Esophagus muscularis mucosa (tissue), 4 donors: ENCODE data around the gene CLDN5. TPM values are rescaled to one million over a fixed set of nuclear protein-coding genes. Genes with fewer than 3 reads are reported as not detected.
A peak's percentile ranks its signal among the peaks of the same experiment; 100 is the strongest.

Experiments
- DNase-seq: peaks from one replicate; pipeline ENCODE4 v3.0.0-alpha.2; 2017; ENCODE audit errors: extremely low spot score
- H3K27ac ChIP-seq, 4 donors: fragments of 200-600 bp; sonication (generic); replicated peaks in 1 of 4; 1 replicate in 3 of 4; 2 replicates in 1 of 4; pipeline ENCODE4 v1.5.1; 2016 to 2019; ENCODE audit warnings: mild to moderate bottlenecking in 1 of 4
- H3K27me3 ChIP-seq, 4 donors: fragments of 200-600 bp; sonication (generic); one replicate each; pipeline versions ENCODE4 v1.5.1 to v1.6.0; 2016 to 2019
- H3K36me3 ChIP-seq, 4 donors: fragments of 200-600 bp; sonication (generic); one replicate each; pipeline ENCODE4 v1.5.1; 2016 to 2019
- H3K4me1 ChIP-seq, 4 donors: fragments of 200-600 bp; sonication (generic); one replicate each; pipeline ENCODE4 v1.5.1; 2016 to 2019
- H3K4me3 ChIP-seq, 4 donors: fragments of 200-600 bp; sonication (generic); 1 replicate in 2 of 4; 2 replicates in 2 of 4; pipeline ENCODE4 v1.5.1; 2016 to 2019; ENCODE audit warnings: mild to moderate bottlenecking in 4 of 4, moderate library complexity in 1 of 4
- H3K9me3 ChIP-seq, 4 donors: fragments of 200-600 bp; sonication (generic); 1 replicate in 3 of 4; 2 replicates in 1 of 4; pipeline ENCODE4 v1.5.1; 2016 to 2019
- EP300 ChIP-seq: sonication (generic); formaldehyde crosslinking; IDR thresholded peaks from one replicate; pipeline ENCODE4 v1.6.1; 2017; ENCODE audit warnings: antibody characterized with exemption
- POLR2A ChIP-seq: fragments of 450-650 bp; IDR thresholded peaks from one replicate; pipeline ENCODE4 v1.6.1; 2017; ENCODE audit warnings: antibody characterized with exemption, moderate library complexity, mild to moderate bottlenecking, low read depth
- POLR2AphosphoS5 ChIP-seq, 2 donors: sonication (generic); formaldehyde crosslinking; IDR thresholded peaks; one replicate each; pipeline ENCODE4 v1.6.1; 2017; ENCODE audit warnings: antibody characterized with exemption in 2 of 2
- WGBS: methylation state at CpG from one replicate; pipeline ENCODE4 v1.1.5; 2018; 5-methylcytosine and 5-hydroxymethylcytosine counted together
- intact Hi-C: fragments of 100-400 bp; cut with DNase I; formaldehyde crosslinking; loops from one replicate; pipeline ENCODE4 v1.15.1; 2023
- total RNA-seq, 4 donors: library from RNA; depleted of rRNA; stranded (reverse); fragments of >200 nt; gene quantifications; one replicate each; pipeline versions ENCODE4 v1.1.0 to v1.2.1, GENCODE V29; 2016
- TF ChIP-seq, protein P1 (sequence below), 3 experiments: fragments of 200-600 bp in 2 of 3; fragments of 450-650 bp in 1 of 3; sonication (generic) in 2 of 3; IDR thresholded peaks; one replicate each; pipeline ENCODE4 v1.5.1; 2017 to 2019; ENCODE audit warnings: antibody characterized with exemption in 3 of 3, mild to moderate bottlenecking in 2 of 3, moderate library complexity in 1 of 3

Gene CLDN5
- total RNA-seq, 4 donors from 2014 or later, result 39.9 to 209 (median 147) TPM

DNA sequence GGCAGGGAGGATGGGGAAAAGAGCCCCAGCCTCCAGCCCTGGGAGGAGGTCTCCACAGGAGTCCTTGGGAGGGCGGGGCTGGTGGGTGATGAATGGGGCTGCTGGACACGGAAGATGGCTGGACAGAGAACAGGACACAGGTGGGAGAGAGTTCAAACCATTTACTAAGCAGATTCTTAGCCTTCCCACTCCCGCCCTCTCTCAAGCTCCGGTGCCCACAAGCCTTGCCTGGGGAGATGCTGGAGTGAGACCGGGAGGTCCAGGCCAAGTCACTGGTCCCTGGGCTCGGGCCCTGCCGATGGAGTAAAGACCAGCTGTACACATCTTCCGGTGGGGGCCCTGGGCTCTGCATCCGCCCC, 1.4 kb downstream of the CLDN5 start:
- Histone ChIP-seq H3K27ac (peak overlapping the region; percentile 53 to 78 (median 60)), H3K9me3 (no peaks in the 10 kb centered on the region), H3K4me3 (peak overlapping the region; percentile 46 to 59 (median 48)), H3K36me3 (no peaks in the 10 kb centered on the region), H3K27me3 (peaks cover 0 to 58% (median 19%) of the 10 kb centered on the region in 4 donors), H3K4me1 (peaks cover 20 to 40% (median 27%) of the 10 kb centered on the region in 4 donors)
- no peak for DNase-seq
- no peak for TF ChIP-seq POLR2A
- TF ChIP-seq, protein P1, sequence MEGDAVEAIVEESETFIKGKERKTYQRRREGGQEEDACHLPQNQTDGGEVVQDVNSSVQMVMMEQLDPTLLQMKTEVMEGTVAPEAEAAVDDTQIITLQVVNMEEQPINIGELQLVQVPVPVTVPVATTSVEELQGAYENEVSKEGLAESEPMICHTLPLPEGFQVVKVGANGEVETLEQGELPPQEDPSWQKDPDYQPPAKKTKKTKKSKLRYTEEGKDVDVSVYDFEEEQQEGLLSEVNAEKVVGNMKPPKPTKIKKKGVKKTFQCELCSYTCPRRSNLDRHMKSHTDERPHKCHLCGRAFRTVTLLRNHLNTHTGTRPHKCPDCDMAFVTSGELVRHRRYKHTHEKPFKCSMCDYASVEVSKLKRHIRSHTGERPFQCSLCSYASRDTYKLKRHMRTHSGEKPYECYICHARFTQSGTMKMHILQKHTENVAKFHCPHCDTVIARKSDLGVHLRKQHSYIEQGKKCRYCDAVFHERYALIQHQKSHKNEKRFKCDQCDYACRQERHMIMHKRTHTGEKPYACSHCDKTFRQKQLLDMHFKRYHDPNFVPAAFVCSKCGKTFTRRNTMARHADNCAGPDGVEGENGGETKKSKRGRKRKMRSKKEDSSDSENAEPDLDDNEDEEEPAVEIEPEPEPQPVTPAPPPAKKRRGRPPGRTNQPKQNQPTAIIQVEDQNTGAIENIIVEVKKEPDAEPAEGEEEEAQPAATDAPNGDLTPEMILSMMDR (IDR thresholded peaks at IDR 0.05), result no peak
- TF ChIP-seq EP300, result no peak
- TF ChIP-seq POLR2AphosphoS5 (IDR thresholded peaks at IDR 0.05), result no peak
- intact Hi-C loops, result no loop called here
- WGBS, result 42% methylated on average over 8 of the region's 9 CpGs

DNA sequence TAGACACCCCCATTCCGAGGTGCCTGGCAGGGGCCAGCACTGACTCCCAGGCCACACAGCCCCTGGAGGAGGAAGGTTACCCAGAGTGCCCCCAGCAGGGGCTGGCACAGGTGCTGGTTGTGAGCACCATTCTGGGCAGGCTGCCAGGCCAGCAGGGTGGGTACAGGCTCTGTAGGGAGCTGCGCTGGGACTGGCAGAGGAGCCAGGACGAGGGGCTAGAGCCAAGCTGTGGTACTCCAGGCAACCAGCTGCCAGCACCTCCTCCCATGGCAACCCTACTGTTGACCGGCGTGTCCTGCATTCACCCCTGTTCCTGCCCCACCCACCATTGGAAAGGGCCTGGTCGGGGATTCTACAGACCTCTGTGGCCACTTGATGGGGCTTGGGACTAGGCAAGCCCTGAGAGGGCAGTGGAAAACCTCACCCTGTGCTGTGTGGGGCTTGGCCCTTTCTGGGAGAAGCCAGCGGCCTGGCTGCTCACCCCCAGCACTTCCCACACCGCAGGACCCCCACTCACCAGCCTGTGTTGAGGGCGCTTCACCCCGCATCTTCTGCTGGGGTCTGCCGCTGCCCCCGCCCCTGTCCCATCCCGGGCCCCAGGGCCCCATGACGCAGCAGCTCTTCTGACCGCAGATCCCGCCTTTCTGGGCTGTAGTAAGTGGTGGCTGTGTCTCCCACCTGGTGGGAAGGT, 1.9 kb downstream of the CLDN5 start:
- H3K27ac ChIP-seq, result peak overlapping the region; percentile 53 to 78 (median 60)
- no peak for DNase-seq
- H3K27me3 ChIP-seq, result peaks cover 0 to 54% (median 19%) of the 10 kb centered on the region in 4 donors
- intact Hi-C loops, result no loop called here
- no peaks in the 10 kb centered on the region for H3K36me3 ChIP-seq
- no peaks in the 10 kb centered on the region for H3K9me3 ChIP-seq
- TF ChIP-seq, protein P1 (IDR thresholded peaks at IDR 0.05), result no peak
- TF ChIP-seq POLR2A (no peak), POLR2AphosphoS5 (IDR thresholded peaks at IDR 0.05) (no peak), EP300 (no peak)
- peaks cover 17 to 35% (median 27%) of the 10 kb centered on the region in 4 donors for H3K4me1 ChIP-seq
- 68% methylated on average over 9 of the region's 16 CpGs for WGBS
- peak overlapping the region; percentile 46 to 59 (median 48) for H3K4me3 ChIP-seq

DNA sequence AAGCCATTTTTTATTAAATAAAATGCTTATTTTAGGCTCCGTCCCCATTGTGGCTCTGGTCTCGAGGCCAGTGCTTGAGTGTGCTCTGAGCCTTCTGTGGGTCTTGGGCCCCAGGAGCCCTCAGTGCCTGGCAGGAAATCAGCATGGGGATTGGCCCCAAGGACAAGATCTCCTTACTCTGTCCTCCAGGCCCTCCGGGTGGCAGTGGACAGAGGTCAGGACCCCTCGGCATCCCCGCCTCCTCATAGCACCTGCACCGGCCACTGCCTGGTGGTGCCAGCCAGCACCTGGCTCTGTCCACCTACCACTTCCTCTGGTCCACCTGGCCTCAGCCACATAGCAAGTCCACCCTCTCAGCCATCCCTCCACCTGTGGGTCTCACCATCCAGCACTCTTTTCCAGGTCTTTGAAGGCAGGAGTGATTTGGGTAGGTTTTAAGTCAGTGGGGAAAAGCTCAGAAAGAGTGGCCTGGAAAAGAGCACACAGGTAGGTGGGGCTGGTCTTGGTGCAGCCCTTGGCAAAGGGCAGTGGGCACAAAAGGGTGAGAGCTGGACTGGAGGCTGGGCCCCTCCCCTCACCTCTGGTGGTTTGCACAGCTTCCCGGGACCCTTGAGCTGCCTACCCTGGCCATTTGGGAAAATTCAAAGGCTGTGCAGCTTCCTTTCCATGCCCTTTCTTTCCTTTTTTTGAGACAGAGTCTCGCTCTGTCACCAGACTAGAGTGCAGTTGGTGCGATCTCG, 3.5 kb downstream of the CLDN5 start:
- TF ChIP-seq POLR2AphosphoS5 (IDR thresholded peaks at IDR 0.05) (no peak), POLR2A (no peak), EP300 (no peak)
- TF ChIP-seq, protein P1 (IDR thresholded peaks at IDR 0.05), result no peak
- intact Hi-C loops, result no loop called here
- H3K4me3 ChIP-seq, result peak overlapping the region; percentile 46 to 59 (median 48)
- H3K4me1 ChIP-seq, result peaks cover 17 to 27% (median 20%) of the 10 kb centered on the region in 4 donors
- no peaks in the 10 kb centered on the region for H3K9me3 ChIP-seq
- H3K36me3 ChIP-seq, result no peaks in the 10 kb centered on the region
- H3K27ac ChIP-seq, result peak overlapping the region in 1 of 4 donors; percentile 55
- H3K27me3 ChIP-seq, result peaks cover 0 to 38% (median 19%) of the 10 kb centered on the region in 4 donors
- 91% methylated on average over 9 of the region's 10 CpGs for WGBS
- DNase-seq, result no peak

DNA sequence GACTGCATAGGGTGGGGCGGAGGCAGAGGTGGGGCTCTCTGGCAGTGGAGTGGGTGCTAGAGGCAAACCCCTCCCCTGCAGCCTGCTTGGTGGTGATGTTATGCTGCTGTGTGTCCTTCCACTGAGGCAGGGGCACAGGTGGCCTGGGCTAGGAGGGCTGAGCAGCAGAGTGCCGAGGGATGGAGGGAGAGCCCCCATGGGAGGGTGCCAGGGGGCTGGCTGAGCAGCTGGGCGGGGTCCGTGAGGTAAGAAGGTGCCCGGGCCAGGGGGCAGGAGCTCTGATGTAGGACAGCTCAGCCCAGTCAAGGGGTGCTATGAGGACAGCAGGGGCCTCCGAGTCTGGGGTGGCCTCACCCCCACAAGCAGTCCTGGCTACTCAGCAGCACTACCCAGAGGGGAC, 4.2 kb downstream of the CLDN5 start:
- no peaks in the 10 kb centered on the region for H3K36me3 ChIP-seq
- peaks cover 17 to 22% (median 19%) of the 10 kb centered on the region in 4 donors for H3K4me1 ChIP-seq
- no peaks in the 10 kb centered on the region for H3K9me3 ChIP-seq
- WGBS, result 93% methylated on average over 5 of the region's 6 CpGs
- no peak for DNase-seq
- peaks cover 0 to 31% (median 16%) of the 10 kb centered on the region in 4 donors for H3K27me3 ChIP-seq
- H3K4me3 ChIP-seq, result no peak overlapping the region
- intact Hi-C loops, result no loop called here
- TF ChIP-seq POLR2AphosphoS5 (IDR thresholded peaks at IDR 0.05) (no peak), EP300 (no peak), POLR2A (no peak)
- TF ChIP-seq, protein P1 (IDR thresholded peaks at IDR 0.05), result no peak
- H3K27ac ChIP-seq, result no peak overlapping the region
